PC-3 (cell line): ENCODE measurements around the gene TFE3.

Experiments used
- EZH2 ChIP-seq: fragments of 300-600 bp; sonication (generic); IDR thresholded peaks from one replicate; pipeline ENCODE4 v1.6.1; 2017; ENCODE audit warnings: antibody characterized with exemption, mild to moderate bottlenecking, low read length; ENCODE audit not compliant: unreplicated experiment
- EZH2phosphoT487 ChIP-seq: fragments of 300-600 bp; sonication (generic); IDR thresholded peaks from 2 replicates; pipeline ENCODE4 v1.6.1; 2018; ENCODE audit warnings: mild to moderate bottlenecking, antibody characterized with exemption, low read length, borderline replicate concordance
- TF ChIP-seq, protein P1 (sequence below): fragments of 300-600 bp; sonication (generic); conservative IDR thresholded peaks from 2 replicates; pipeline ENCODE4 v1.5.1; 2017; ENCODE audit warnings: antibody characterized with exemption, low read depth, mild to moderate bottlenecking, low read length

DNA sequence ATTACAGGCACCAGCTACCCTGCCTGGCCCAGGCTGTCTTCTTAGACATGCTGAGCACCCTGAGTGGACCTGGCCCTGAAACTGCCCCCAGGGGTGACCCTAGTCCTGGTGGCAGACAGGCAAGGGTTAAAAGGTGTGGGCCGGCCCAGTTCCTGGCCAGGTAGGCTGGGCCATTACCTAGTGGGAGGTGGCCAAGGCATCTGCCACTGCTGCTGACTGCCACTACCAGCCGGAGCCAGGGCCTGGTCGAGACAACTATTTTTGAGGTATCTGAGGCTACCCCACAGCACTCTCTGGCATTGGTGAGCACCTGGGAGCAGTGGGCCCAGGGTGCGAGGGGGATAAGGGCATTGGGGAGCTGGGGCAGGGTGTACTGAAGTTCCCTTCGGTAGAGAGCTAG, 15.6 kb upstream of the TFE3 start, which contains the start of gene CCDC120:
- TF ChIP-seq, protein P1, sequence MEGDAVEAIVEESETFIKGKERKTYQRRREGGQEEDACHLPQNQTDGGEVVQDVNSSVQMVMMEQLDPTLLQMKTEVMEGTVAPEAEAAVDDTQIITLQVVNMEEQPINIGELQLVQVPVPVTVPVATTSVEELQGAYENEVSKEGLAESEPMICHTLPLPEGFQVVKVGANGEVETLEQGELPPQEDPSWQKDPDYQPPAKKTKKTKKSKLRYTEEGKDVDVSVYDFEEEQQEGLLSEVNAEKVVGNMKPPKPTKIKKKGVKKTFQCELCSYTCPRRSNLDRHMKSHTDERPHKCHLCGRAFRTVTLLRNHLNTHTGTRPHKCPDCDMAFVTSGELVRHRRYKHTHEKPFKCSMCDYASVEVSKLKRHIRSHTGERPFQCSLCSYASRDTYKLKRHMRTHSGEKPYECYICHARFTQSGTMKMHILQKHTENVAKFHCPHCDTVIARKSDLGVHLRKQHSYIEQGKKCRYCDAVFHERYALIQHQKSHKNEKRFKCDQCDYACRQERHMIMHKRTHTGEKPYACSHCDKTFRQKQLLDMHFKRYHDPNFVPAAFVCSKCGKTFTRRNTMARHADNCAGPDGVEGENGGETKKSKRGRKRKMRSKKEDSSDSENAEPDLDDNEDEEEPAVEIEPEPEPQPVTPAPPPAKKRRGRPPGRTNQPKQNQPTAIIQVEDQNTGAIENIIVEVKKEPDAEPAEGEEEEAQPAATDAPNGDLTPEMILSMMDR: no peak
- TF ChIP-seq EZH2: no peak
- no peak for TF ChIP-seq EZH2phosphoT487
